ENCODE measurements around the gene ZSWIM8. TPM values are rescaled to one million over a fixed set of nuclear protein-coding genes. Genes with fewer than 3 reads are reported as not detected.

The ZSWIM8 gene
- total RNA-seq, 2 experiments from 2014 or later: 58.3 to 69.3 TPM

DNA sequence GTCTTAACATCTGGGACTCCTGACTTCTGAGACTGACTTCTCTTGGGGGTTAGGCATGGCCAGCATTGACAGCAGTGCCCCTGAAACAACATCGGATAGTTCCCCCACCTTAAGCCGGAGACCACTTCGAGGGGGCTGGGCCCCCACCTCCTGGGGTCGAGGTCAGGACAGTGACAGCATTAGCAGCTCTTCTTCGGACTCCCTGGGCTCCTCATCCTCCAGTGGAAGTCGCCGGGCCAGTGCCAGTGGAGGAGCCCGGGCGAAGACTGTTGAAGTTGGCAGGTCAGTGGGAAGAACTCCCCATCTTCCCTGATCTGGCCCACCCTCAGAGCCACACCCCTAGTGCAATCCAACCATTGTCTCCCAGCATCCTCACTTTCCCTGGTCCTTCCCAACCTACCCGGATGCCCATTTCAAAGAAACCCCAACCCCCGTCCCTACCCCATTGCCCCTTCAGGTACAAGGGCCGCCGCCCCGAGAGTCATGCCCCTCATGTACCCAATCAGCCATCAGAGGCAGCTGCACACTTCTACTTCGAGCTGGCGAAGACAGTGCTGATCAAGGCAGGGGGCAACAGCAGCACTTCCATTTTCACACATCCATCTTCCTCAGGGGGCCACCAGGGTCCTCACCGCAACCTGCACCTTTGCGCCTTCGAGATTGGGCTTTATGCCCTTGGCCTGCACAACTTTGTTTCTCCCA lies 12.1 kb downstream of the ZSWIM8 start:
- ChIA-PET CTCF (no interaction called here), POLR2A (interaction anchor here (1.3 kb wide), 1 partner anchor 12 kb away, joined by 3 read pairs; the partner anchor contains the start of gene ZSWIM8)
- H3K27me3 Mint-ChIP-seq (ENCODE audit: low read depth): no peaks in the 10 kb centered on the region
- H3K36me3 Mint-ChIP-seq (ENCODE audit: low read depth): peaks cover 50% of the 10 kb centered on the region
- no peak overlapping the region for H3K4me3 Mint-ChIP-seq
- DNase-seq (no peak), ATAC-seq (no peak)
- H3K9me3 Mint-ChIP-seq (ENCODE audit: insufficient read depth): no peaks in the 10 kb centered on the region
- no peaks in the 10 kb centered on the region for H3K4me1 Mint-ChIP-seq (ENCODE audit: low read depth)
- H3K27ac Mint-ChIP-seq: no peak overlapping the region

GRCh38 chr10:73798087-73798486 lies 12.7 kb downstream of the ZSWIM8 start:
- peaks cover 53% of the 10 kb centered on the region for H3K36me3 Mint-ChIP-seq (ENCODE audit: low read depth)
- ChIA-PET CTCF (interaction anchor here (1.6 kb wide), 1 partner anchor 12 kb away, joined by 4 read pairs; no protein-coding TSS in a partner anchor), POLR2A (interaction anchor here (1.3 to 1.4 kb wide), 2 partner anchors 10 to 12 kb away, joined by 3 read pairs; partner anchors contain the start of gene ZSWIM8)
- H3K9me3 Mint-ChIP-seq (ENCODE audit: insufficient read depth): no peaks in the 10 kb centered on the region
- DNase-seq (no peak), ATAC-seq (no peak)
- no peaks in the 10 kb centered on the region for H3K27me3 Mint-ChIP-seq (ENCODE audit: low read depth)
- no peak overlapping the region for H3K4me3 Mint-ChIP-seq
- no peak overlapping the region for H3K27ac Mint-ChIP-seq
- no peaks in the 10 kb centered on the region for H3K4me1 Mint-ChIP-seq (ENCODE audit: low read depth)

DNA sequence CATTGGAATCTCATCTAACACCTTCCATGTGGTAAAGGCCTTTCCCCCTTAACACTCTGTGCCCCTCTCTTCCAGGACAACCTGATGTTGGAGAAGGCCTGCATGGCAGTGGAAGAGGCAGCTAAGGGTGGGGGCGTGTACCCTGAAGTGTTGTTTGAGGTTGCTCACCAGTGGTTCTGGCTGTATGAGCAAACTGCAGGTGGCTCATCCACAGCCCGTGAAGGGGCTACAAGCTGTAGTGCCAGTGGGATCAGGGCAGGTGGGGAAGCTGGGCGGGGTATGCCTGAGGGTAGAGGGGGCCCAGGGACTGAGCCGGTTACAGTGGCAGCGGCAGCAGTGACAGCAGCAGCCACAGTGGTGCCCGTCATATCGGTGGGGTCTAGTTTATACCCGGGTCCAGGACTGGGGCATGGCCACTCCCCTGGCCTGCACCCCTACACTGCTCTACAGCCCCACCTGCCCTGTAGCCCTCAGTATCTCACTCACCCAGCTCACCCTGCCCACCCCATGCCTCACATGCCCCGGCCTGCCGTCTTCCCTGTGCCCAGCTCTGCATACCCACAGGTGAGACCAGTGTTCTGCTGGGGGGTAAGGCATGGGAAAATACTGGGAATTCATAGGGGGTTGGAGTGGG lies 13.6 kb downstream of the ZSWIM8 start:
- ATAC-seq (peak; percentile 5), DNase-seq (no peak)
- Mint-ChIP-seq H3K4me1 (ENCODE audit: low read depth) (peaks cover 6% of the 10 kb centered on the region), H3K4me3 (no peak overlapping the region), H3K27me3 (ENCODE audit: low read depth) (no peaks in the 10 kb centered on the region), H3K27ac (peak overlapping the region; percentile 39), H3K36me3 (ENCODE audit: low read depth) (peaks cover 59% of the 10 kb centered on the region), H3K9me3 (ENCODE audit: insufficient read depth) (no peaks in the 10 kb centered on the region)
- ChIA-PET POLR2A (interaction anchor here (1.0 to 1.4 kb wide), 3 partner anchors 9 to 27 kb away, joined by 3 to 4 read pairs (median 3); a partner anchor contains a TSS), CTCF (interaction anchor here (1.6 kb wide), 1 partner anchor 11 kb away, joined by 4 read pairs; no protein-coding TSS in a partner anchor)

- ChIA-PET POLR2A (interaction anchor here (0.7 to 1.3 kb wide), 3 partner anchors 14 to 28 kb away, joined by 3 to 4 read pairs (median 3); a partner anchor contains a TSS), CTCF (no interaction called here)
- Mint-ChIP-seq H3K9me3 (ENCODE audit: insufficient read depth) (no peaks in the 10 kb centered on the region), H3K4me3 (no peak overlapping the region), H3K4me1 (ENCODE audit: low read depth) (peaks cover 8% of the 10 kb centered on the region), H3K27me3 (ENCODE audit: low read depth) (no peaks in the 10 kb centered on the region), H3K27ac (peak overlapping the region; percentile 60), H3K36me3 (ENCODE audit: low read depth) (peaks cover 53% of the 10 kb centered on the region)
- DNase-seq: no peak
- ATAC-seq: no peak
Observed at GRCh38 chr10:73799899-73800559, 14.6 kb downstream of the ZSWIM8 start.

GRCh38 chr10:73800560-73801252 lies 15.3 kb downstream of the ZSWIM8 start:
- Mint-ChIP-seq H3K4me1 (ENCODE audit: low read depth) (peaks cover 12% of the 10 kb centered on the region), H3K27me3 (ENCODE audit: low read depth) (no peaks in the 10 kb centered on the region), H3K36me3 (ENCODE audit: low read depth) (peaks cover 53% of the 10 kb centered on the region), H3K9me3 (ENCODE audit: insufficient read depth) (no peaks in the 10 kb centered on the region), H3K27ac (no peak overlapping the region), H3K4me3 (no peak overlapping the region)
- ATAC-seq: no peak
- DNase-seq: no peak
- ChIA-PET POLR2A (interaction anchor here (0.7 to 1.3 kb wide), 2 partner anchors 14 to 22 kb away, joined by 3 to 4 read pairs; no protein-coding TSS in a partner anchor), CTCF (no interaction called here)

DNA sequence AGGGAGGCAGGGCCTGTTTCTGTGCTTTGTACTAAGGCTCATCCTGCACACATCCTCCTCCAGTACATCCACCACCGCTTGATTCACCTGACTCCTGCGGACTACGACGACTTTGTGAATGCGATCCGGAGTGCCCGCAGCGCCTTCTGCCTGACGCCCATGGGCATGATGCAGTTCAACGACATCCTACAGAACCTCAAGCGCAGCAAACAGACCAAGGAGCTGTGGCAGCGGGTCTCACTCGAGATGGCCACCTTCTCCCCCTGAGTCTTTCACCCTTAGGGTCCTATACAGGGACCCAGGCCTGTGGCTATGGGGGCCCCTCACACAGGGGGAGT lies 15.8 kb downstream of the ZSWIM8 start:
- CTCF ChIA-PET: no interaction called here
- no peak for DNase-seq
- POLR2A ChIA-PET: no interaction called here

GRCh38 chr10:73802276-73802991 lies 17.0 kb downstream of the ZSWIM8 start:
- no peak for ATAC-seq
- no peak overlapping the region for H3K4me3 Mint-ChIP-seq
- no peaks in the 10 kb centered on the region for H3K27me3 Mint-ChIP-seq (ENCODE audit: low read depth)
- peaks cover 26% of the 10 kb centered on the region for H3K4me1 Mint-ChIP-seq (ENCODE audit: low read depth)
- no peak overlapping the region for H3K27ac Mint-ChIP-seq
- H3K9me3 Mint-ChIP-seq (ENCODE audit: insufficient read depth): no peaks in the 10 kb centered on the region
- peaks cover 59% of the 10 kb centered on the region for H3K36me3 Mint-ChIP-seq (ENCODE audit: low read depth)
- no peak for DNase-seq
- POLR2A ChIA-PET: no interaction called here
- CTCF ChIA-PET: no interaction called here

More for the DNA sequence above, 15.8 kb downstream of the ZSWIM8 start:
- H3K9me3 Mint-ChIP-seq (ENCODE audit: insufficient read depth): no peaks in the 10 kb centered on the region
- no peak overlapping the region for H3K27ac Mint-ChIP-seq
- H3K4me1 Mint-ChIP-seq (ENCODE audit: low read depth): peaks cover 14% of the 10 kb centered on the region
- no peak for ATAC-seq
- H3K27me3 Mint-ChIP-seq (ENCODE audit: low read depth): no peaks in the 10 kb centered on the region
- H3K36me3 Mint-ChIP-seq (ENCODE audit: low read depth): peaks cover 57% of the 10 kb centered on the region
- no peak overlapping the region for H3K4me3 Mint-ChIP-seq

DNA sequence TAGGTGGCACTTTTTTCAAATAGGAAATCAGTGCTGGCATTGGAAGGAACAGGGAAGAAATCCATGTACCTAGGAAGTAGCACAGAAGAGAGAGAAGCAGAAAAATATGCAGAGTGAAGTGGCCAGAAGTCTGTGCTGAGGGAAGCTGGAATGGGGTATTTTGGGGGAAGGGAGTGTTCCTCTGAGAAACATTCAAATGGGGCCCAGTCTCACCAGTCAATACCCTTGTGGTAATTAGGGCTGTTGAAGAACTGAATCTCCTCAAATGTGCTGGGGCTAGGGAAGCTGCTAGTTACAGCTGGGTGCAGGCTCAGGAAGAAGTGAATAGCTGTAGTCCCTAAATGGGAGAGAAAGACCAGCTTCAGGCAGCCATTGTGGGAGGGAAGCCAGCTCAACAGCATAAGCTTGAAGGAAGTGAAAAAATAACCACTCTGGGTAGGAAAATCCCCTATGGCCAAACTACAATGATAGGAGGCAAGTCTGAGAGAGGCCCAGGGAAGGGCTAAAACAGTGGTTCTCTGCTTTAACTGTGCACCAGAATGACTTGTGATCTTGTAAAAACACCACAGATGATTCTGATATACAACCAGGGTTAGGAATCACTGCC lies 18.4 kb downstream of the ZSWIM8 start:
- DNase-seq: no peak
- POLR2A ChIA-PET: interaction anchor here (1.0 to 1.5 kb wide), 3 partner anchors 9 to 34 kb away, joined by 3 to 7 read pairs (median 4); no protein-coding TSS in a partner anchor

GRCh38 chr10:73806176-73806950 lies 21.0 kb downstream of the ZSWIM8 start:
- H3K4me1 Mint-ChIP-seq (ENCODE audit: low read depth): peaks cover 56% of the 10 kb centered on the region
- no peaks in the 10 kb centered on the region for H3K27me3 Mint-ChIP-seq (ENCODE audit: low read depth)
- no peak overlapping the region for H3K27ac Mint-ChIP-seq
- DNase-seq (no peak), ATAC-seq (no peak)
- ChIA-PET CTCF (interaction anchor here (0.6 to 0.9 kb wide), 2 partner anchors 11 to 25 kb away, joined by 3 to 4 read pairs; partner anchors contain the start of gene CHCHD1), POLR2A (interaction anchor here (0.6 to 1.4 kb wide), 3 partner anchors 10 to 38 kb away, joined by 3 to 4 read pairs (median 4); a partner anchor contains a TSS)
- H3K9me3 Mint-ChIP-seq (ENCODE audit: insufficient read depth): no peaks in the 10 kb centered on the region
- H3K36me3 Mint-ChIP-seq (ENCODE audit: low read depth): peaks cover 69% of the 10 kb centered on the region
- no peak overlapping the region for H3K4me3 Mint-ChIP-seq

More for the DNA sequence above, 18.4 kb downstream of the ZSWIM8 start:
- Mint-ChIP-seq H3K9me3 (ENCODE audit: insufficient read depth) (no peaks in the 10 kb centered on the region), H3K36me3 (ENCODE audit: low read depth) (peaks cover 65% of the 10 kb centered on the region), H3K4me3 (no peak overlapping the region), H3K4me1 (ENCODE audit: low read depth) (peaks cover 38% of the 10 kb centered on the region), H3K27me3 (ENCODE audit: low read depth) (no peaks in the 10 kb centered on the region), H3K27ac (peak overlapping the region; percentile 54)
- CTCF ChIA-PET: no interaction called here
- no peak for ATAC-seq

- CTCF ChIA-PET: interaction anchor here (1.1 kb wide), 1 partner anchor 19 kb away, joined by 3 read pairs; no protein-coding TSS in a partner anchor
- H3K9me3 Mint-ChIP-seq (ENCODE audit: insufficient read depth): no peaks in the 10 kb centered on the region
- peaks cover 59% of the 10 kb centered on the region for H3K4me1 Mint-ChIP-seq (ENCODE audit: low read depth)
Observed at GRCh38 chr10:73807471-73807870, 22.1 kb downstream of the ZSWIM8 start.

More at GRCh38 chr10:73807471-73807870, 22.1 kb downstream of the ZSWIM8 start:
- POLR2A ChIA-PET: interaction anchor here (0.7 to 1.1 kb wide), 2 partner anchors 9 to 35 kb away, joined by 3 read pairs; a partner anchor contains a TSS
- ATAC-seq (no peak), DNase-seq (no peak)
- no peak overlapping the region for H3K4me3 Mint-ChIP-seq
- no peaks in the 10 kb centered on the region for H3K27me3 Mint-ChIP-seq (ENCODE audit: low read depth)
- peak overlapping the region; percentile 18 for H3K27ac Mint-ChIP-seq
- peaks cover 65% of the 10 kb centered on the region for H3K36me3 Mint-ChIP-seq (ENCODE audit: low read depth)

Measured in activated CD8-positive, alpha-beta T cell treated with anti-CD3 and anti-CD28 coated beads, Interleukin-2, amount 10 ng/mL, durations not matched to agents 7 days and 5 days (primary cell).